Measurements from ENCODE around the gene DGLUCY.

GRCh38 chr14:91126761-91127160 lies 12.9 kb downstream of the DGLUCY start:
- TF ChIP-seq JUN (CRISPR knock-in tag; IDR thresholded peaks at IDR 0.05) (no peak), HOMEZ (CRISPR knock-in tag; IDR thresholded peaks at IDR 0.05; ENCODE audit: low read depth) (no peak), ZNF710 (CRISPR knock-in tag; IDR thresholded peaks at IDR 0.05; ENCODE audit: borderline replicate concordance) (no peak), CTCF (CRISPR knock-in tag; IDR thresholded peaks at IDR 0.05) (no peak), ATF2 (CRISPR knock-in tag; IDR thresholded peaks at IDR 0.05) (no peak), ESRRA (CRISPR knock-in tag; IDR thresholded peaks at IDR 0.05; ENCODE audit: low read depth) (no peak), MBNL3 (CRISPR knock-in tag; conservative IDR thresholded peaks at IDR 0.05) (no peak), SRSF1 (optimal IDR thresholded peaks at IDR 0.05; ENCODE audit: low read depth, low read length) (no peak), ZNF512 (CRISPR knock-in tag; IDR thresholded peaks at IDR 0.05) (no peak), HMGA1 (CRISPR knock-in tag; conservative IDR thresholded peaks at IDR 0.05) (no peak), SIX4 (CRISPR knock-in tag; IDR thresholded peaks at IDR 0.05) (no peak), PHF8 (CRISPR knock-in tag; IDR thresholded peaks at IDR 0.05) (no peak)

Measured in HepG2 (cell line).